SU-DHL-6 (cell line): ENCODE measurements around the gene C9orf152.

ENCODE experiments used
- CTCF ChIP-seq: fragments of 200-600 bp; sonication (generic); IDR thresholded peaks from one replicate; pipeline ENCODE4 v1.5.1; 2017; ENCODE audit warnings: antibody characterized with exemption, mild to moderate bottlenecking, low read length, moderate library complexity; ENCODE audit not compliant: insufficient read depth, poor library complexity, severe bottlenecking
- EZH2phosphoT487 ChIP-seq: fragments of 200-600 bp; sonication (generic), shearing (Covaris generic); conservative IDR thresholded peaks from 2 replicates; pipeline ENCODE4 v1.6.1; 2018; ENCODE audit warnings: mild to moderate bottlenecking, antibody characterized with exemption, low read length, moderate library complexity, mixed read lengths

- TF ChIP-seq CTCF (no peak), EZH2phosphoT487 (no peak)
These were observed 20.8 kb downstream of the C9orf152 start for GRCh38 chr9:110187126-110187525.
